LNCAP (cell line): ENCODE data around the gene ARMH3.

ENCODE experiments used
- CTCF ChIP-seq: fragments of 450-650 bp; IDR thresholded peaks from 2 replicates; pipeline ENCODE4 v1.5.1; 2017; ENCODE audit warnings: mild to moderate bottlenecking

ARMH3 gene

GRCh38 chr10:101939008-101939648 is 116.8 kb downstream of the ARMH3 start:
- TF ChIP-seq CTCF, result no peak

- no peak for TF ChIP-seq CTCF
Measured at GRCh38 chr10:101938305-101939007, 117.5 kb downstream of the ARMH3 start.

- no peak for TF ChIP-seq CTCF
Measured at GRCh38 chr10:101935431-101935830, 120.5 kb downstream of the ARMH3 start.

DNA sequence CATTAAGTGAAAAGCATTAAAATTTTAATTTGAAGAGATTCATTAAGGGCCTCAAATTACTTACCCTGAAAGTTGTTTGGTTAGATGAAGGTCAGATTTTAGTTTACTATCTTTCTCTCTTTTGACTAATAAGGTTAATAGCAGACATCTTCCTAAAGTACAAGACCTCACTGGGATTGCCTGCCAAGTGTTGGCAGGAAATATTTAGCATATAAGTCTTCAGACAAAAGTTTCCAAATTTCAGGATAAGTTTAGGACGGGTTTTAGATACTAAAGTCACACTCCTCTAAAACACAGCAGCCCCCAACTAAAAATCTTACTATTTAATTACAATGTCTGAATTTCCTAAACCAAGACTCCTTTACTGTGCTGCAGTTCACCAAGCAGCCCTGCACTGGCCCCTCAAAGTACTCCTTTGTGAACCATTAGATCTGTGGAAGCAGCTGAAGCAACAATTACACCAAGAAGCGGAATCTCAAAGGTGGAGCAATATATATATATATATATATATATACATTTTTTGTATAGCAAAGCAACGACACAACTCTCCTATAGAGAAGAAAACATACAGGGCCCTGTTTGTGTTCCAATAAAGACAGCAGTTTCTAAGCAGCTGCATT is 121.2 kb downstream of the ARMH3 start:
- TF ChIP-seq CTCF, result no peak

DNA sequence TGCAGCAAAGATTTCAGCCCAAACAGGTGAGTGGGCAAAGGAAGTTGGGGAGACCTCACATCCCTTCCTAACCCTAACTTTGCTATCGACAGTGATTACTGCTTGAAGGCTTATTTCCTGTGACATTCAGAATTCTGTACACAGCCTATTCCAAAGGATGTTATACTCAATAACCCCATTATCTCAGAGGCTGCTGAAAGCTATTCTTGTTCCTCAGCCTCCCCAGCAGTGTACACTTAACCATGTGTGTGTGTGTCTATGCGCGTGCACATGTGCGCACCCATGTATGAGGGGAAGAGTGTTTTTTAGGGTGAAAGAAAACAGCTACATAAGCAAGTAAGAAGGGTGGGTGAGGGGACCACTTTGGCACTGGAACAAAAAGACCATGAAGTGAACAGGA is 122.0 kb downstream of the ARMH3 start:
- no peak for TF ChIP-seq CTCF

GRCh38 chr10:101932183-101932582 is 123.8 kb downstream of the ARMH3 start:
- no peak for TF ChIP-seq CTCF

DNA sequence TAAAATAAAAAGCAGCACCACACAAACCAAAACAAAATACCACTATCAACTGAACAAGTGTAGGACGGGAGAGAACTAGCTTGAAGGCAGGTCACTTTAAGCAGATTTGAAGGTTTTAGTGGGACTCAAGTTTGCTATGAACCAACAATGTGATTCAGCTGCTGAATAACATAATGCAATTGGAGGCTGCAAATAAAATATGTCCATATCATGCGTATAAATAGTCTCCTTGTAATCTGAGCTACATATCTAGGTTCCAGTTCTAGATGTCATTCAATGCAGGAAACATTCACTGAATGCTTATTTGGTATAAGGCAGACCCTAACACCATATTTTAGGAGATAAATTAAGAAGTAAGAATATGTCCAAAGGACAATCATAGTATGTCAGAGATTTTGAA is 130.9 kb downstream of the ARMH3 start:
- no peak for TF ChIP-seq CTCF
